ENCODE results near the gene ERC1.

ERC1 gene

GRCh38 chr12:1539135-1539534 is 548.1 kb downstream of the ERC1 start:
- no peak for FAIRE-seq
- no peak for DNase-seq (ENCODE audit: insufficient read length, low spot score)

GRCh38 chr12:1540690-1541089 is 549.7 kb downstream of the ERC1 start:
- FAIRE-seq (no peak), DNase-seq (ENCODE audit: insufficient read length, low spot score) (no peak)

GRCh38 chr12:1542599-1542998 is 551.6 kb downstream of the ERC1 start:
- no peak for DNase-seq (ENCODE audit: insufficient read length, low spot score)
- no peak for FAIRE-seq

GRCh38 chr12:1544996-1545700 is 554.1 kb downstream of the ERC1 start:
- DNase-seq (ENCODE audit: insufficient read length, low spot score) (no peak), FAIRE-seq (peak; percentile 70)
